ENCODE measurements around the gene TRMT61B.

TRMT61B gene

GRCh38 chr2:28906821-28907220 is 36.7 kb upstream of the TRMT61B start:
- Histone ChIP-seq H3K79me1 (replicated peaks; ENCODE audit: low read length, poor library complexity, severe bottlenecking) (peaks cover 7% of the 10 kb centered on the region), H2BK5ac (ENCODE audit: low read depth, low read length, poor library complexity, severe bottlenecking) (no peak overlapping the region), H3K18ac (ENCODE audit: low read depth in 1 of 2, low read length in 2 of 2) (no peak overlapping the region), H2BK12ac (ENCODE audit: low read length in 2 of 2) (no peak overlapping the region), H3K4me2 (ENCODE audit: low read length, poor library complexity, severe bottlenecking) (no peak overlapping the region), H2AFZ (ENCODE audit: low read depth, low read length) (no peak overlapping the region), H2AK5ac (ENCODE audit: low read length, severe bottlenecking) (peak overlapping the region; percentile 94), H3K27ac (ENCODE audit: low read length, poor library complexity, severe bottlenecking) (peak overlapping the region; percentile 68), H3K36me3 (ENCODE audit: control insufficient read depth in 1 of 2, insufficient read depth in 2 of 2, low read depth in 1 of 2, low read length in 2 of 2) (peaks cover 18 to 92% of the 10 kb centered on the region in 2 experiments), H3K4me1 (ENCODE audit: control insufficient read depth, insufficient read depth, low read depth, low read length) (peaks cover 12% of the 10 kb centered on the region), H2BK120ac (ENCODE audit: low read depth, low read length) (no peak overlapping the region), H3K23ac (ENCODE audit: low read length in 2 of 2) (no peak overlapping the region), H2BK15ac (ENCODE audit: low read depth, poor library complexity, severe bottlenecking) (no peak overlapping the region), H4K91ac (ENCODE audit: low read length) (no peak overlapping the region), H3K4ac (ENCODE audit: low read depth in 1 of 2, low read length in 2 of 2) (peak overlapping the region in 1 of 2 experiments; percentile 26), H3K14ac (ENCODE audit: low read length in 2 of 2) (no peak overlapping the region), H3K4me3 (ENCODE audit: insufficient read depth in 1 of 2, low read depth in 1 of 2, low read length in 2 of 2) (no peak overlapping the region), H3K27me3 (ENCODE audit: control insufficient read depth in 1 of 2, insufficient read depth in 1 of 2, low read length in 2 of 2) (no peaks in the 10 kb centered on the region), H3K9me3 (ENCODE audit: control insufficient read depth, low read length) (no peaks in the 10 kb centered on the region), H4K8ac (ENCODE audit: low read length) (no peak overlapping the region), H3K9ac (ENCODE audit: low read length) (no peak overlapping the region)
- 96% methylated on average over 2 of the region's 2 CpGs for WGBS
- DNase-seq, result no peak

- Histone ChIP-seq H3K9me3 (ENCODE audit: control insufficient read depth, low read length) (no peaks in the 10 kb centered on the region), H3K4me2 (ENCODE audit: low read length, poor library complexity, severe bottlenecking) (no peak overlapping the region), H3K9ac (ENCODE audit: low read length) (no peak overlapping the region), H2AK5ac (ENCODE audit: low read length, severe bottlenecking) (peak overlapping the region; percentile 86), H4K8ac (ENCODE audit: low read length) (no peak overlapping the region), H3K4me3 (ENCODE audit: insufficient read depth in 1 of 2, low read depth in 1 of 2, low read length in 2 of 2) (no peak overlapping the region), H3K4me1 (ENCODE audit: control insufficient read depth, insufficient read depth, low read depth, low read length) (peaks cover 12% of the 10 kb centered on the region), H3K4ac (ENCODE audit: low read depth in 1 of 2, low read length in 2 of 2) (no peak overlapping the region), H3K79me1 (replicated peaks; ENCODE audit: low read length, poor library complexity, severe bottlenecking) (peaks cover 4% of the 10 kb centered on the region), H2AFZ (ENCODE audit: low read depth, low read length) (no peak overlapping the region), H3K14ac (ENCODE audit: low read length in 2 of 2) (no peak overlapping the region), H3K36me3 (ENCODE audit: control insufficient read depth in 1 of 2, insufficient read depth in 2 of 2, low read depth in 1 of 2, low read length in 2 of 2) (peaks cover 14 to 88% of the 10 kb centered on the region in 2 experiments), H3K27ac (ENCODE audit: low read length, poor library complexity, severe bottlenecking) (peak overlapping the region; percentile 75), H2BK12ac (ENCODE audit: low read length in 2 of 2) (no peak overlapping the region), H2BK120ac (ENCODE audit: low read depth, low read length) (no peak overlapping the region), H3K18ac (ENCODE audit: low read depth in 1 of 2, low read length in 2 of 2) (no peak overlapping the region), H4K91ac (ENCODE audit: low read length) (no peak overlapping the region), H2BK15ac (ENCODE audit: low read depth, poor library complexity, severe bottlenecking) (no peak overlapping the region), H2BK5ac (ENCODE audit: low read depth, low read length, poor library complexity, severe bottlenecking) (no peak overlapping the region), H3K27me3 (ENCODE audit: control insufficient read depth in 1 of 2, insufficient read depth in 1 of 2, low read length in 2 of 2) (no peaks in the 10 kb centered on the region), H3K23ac (ENCODE audit: low read length in 2 of 2) (no peak overlapping the region)
- peak; percentile 81 for DNase-seq
- WGBS, result 59% methylated on average over 2 of the region's 4 CpGs
These were observed 36.3 kb upstream of the TRMT61B start for GRCh38 chr2:28906376-28906775.

GRCh38 chr2:28905533-28905932 is 35.4 kb upstream of the TRMT61B start:
- Histone ChIP-seq H3K4me1 (ENCODE audit: control insufficient read depth, insufficient read depth, low read depth, low read length) (peaks cover 12% of the 10 kb centered on the region), H3K36me3 (ENCODE audit: control insufficient read depth in 1 of 2, insufficient read depth in 2 of 2, low read depth in 1 of 2, low read length in 2 of 2) (peaks cover 14 to 81% of the 10 kb centered on the region in 2 experiments), H2BK12ac (ENCODE audit: low read length in 2 of 2) (no peak overlapping the region), H2AK5ac (ENCODE audit: low read length, severe bottlenecking) (no peak overlapping the region), H3K14ac (ENCODE audit: low read length in 2 of 2) (no peak overlapping the region), H2BK5ac (ENCODE audit: low read depth, low read length, poor library complexity, severe bottlenecking) (peak overlapping the region; percentile 22), H2BK15ac (ENCODE audit: low read depth, poor library complexity, severe bottlenecking) (no peak overlapping the region), H3K9me3 (ENCODE audit: control insufficient read depth, low read length) (no peaks in the 10 kb centered on the region), H2BK120ac (ENCODE audit: low read depth, low read length) (no peak overlapping the region), H3K4me2 (ENCODE audit: low read length, poor library complexity, severe bottlenecking) (no peak overlapping the region), H3K4ac (ENCODE audit: low read depth in 1 of 2, low read length in 2 of 2) (no peak overlapping the region), H3K9ac (ENCODE audit: low read length) (peak overlapping the region; percentile 9), H3K4me3 (ENCODE audit: insufficient read depth in 1 of 2, low read depth in 1 of 2, low read length in 2 of 2) (no peak overlapping the region), H4K91ac (ENCODE audit: low read length) (no peak overlapping the region), H3K18ac (ENCODE audit: low read depth in 1 of 2, low read length in 2 of 2) (no peak overlapping the region), H3K27ac (ENCODE audit: low read length, poor library complexity, severe bottlenecking) (peak overlapping the region; percentile 94), H3K27me3 (ENCODE audit: control insufficient read depth in 1 of 2, insufficient read depth in 1 of 2, low read length in 2 of 2) (no peaks in the 10 kb centered on the region), H4K8ac (ENCODE audit: low read length) (no peak overlapping the region), H2AFZ (ENCODE audit: low read depth, low read length) (no peak overlapping the region), H3K23ac (ENCODE audit: low read length in 2 of 2) (no peak overlapping the region), H3K79me1 (replicated peaks; ENCODE audit: low read length, poor library complexity, severe bottlenecking) (peaks cover 4% of the 10 kb centered on the region)
- WGBS, result 97% methylated on average over 2 of the region's 3 CpGs
- DNase-seq, result no peak

GRCh38 chr2:28904802-28905457 is 34.8 kb upstream of the TRMT61B start:
- H3K27me3 ChIP-seq (ENCODE audit: control insufficient read depth in 1 of 2, insufficient read depth in 1 of 2, low read length in 2 of 2), result no peaks in the 10 kb centered on the region
- no peaks in the 10 kb centered on the region for H3K9me3 ChIP-seq (ENCODE audit: control insufficient read depth, low read length)
- peak overlapping the region; percentile 94 for H3K27ac ChIP-seq (ENCODE audit: low read length, poor library complexity, severe bottlenecking)
- peaks cover 14 to 76% of the 10 kb centered on the region in 2 experiments for H3K36me3 ChIP-seq (ENCODE audit: control insufficient read depth in 1 of 2, insufficient read depth in 2 of 2, low read depth in 1 of 2, low read length in 2 of 2)
- no peak overlapping the region for H4K91ac ChIP-seq (ENCODE audit: low read length)
- H3K18ac ChIP-seq (ENCODE audit: low read depth in 1 of 2, low read length in 2 of 2), result no peak overlapping the region
- peak overlapping the region; percentile 68 for H3K9ac ChIP-seq (ENCODE audit: low read length)
- no peak overlapping the region for H3K4me3 ChIP-seq (ENCODE audit: insufficient read depth in 1 of 2, low read depth in 1 of 2, low read length in 2 of 2)
- DNase-seq, result peak; percentile 43
- no peak overlapping the region for H2AFZ ChIP-seq (ENCODE audit: low read depth, low read length)
- no peak overlapping the region for H3K23ac ChIP-seq (ENCODE audit: low read length in 2 of 2)
- no peak overlapping the region for H3K4ac ChIP-seq (ENCODE audit: low read depth in 1 of 2, low read length in 2 of 2)
- H3K4me1 ChIP-seq (ENCODE audit: control insufficient read depth, insufficient read depth, low read depth, low read length), result peaks cover 12% of the 10 kb centered on the region
- H2AK5ac ChIP-seq (ENCODE audit: low read length, severe bottlenecking), result peak overlapping the region; percentile 40
- no peak overlapping the region for H2BK15ac ChIP-seq (ENCODE audit: low read depth, poor library complexity, severe bottlenecking)
- H3K79me1 ChIP-seq (replicated peaks; ENCODE audit: low read length, poor library complexity, severe bottlenecking), result peaks cover 4% of the 10 kb centered on the region
- no peak overlapping the region for H3K14ac ChIP-seq (ENCODE audit: low read length in 2 of 2)
- H3K4me2 ChIP-seq (ENCODE audit: low read length, poor library complexity, severe bottlenecking), result peak overlapping the region; percentile 38
- no peak overlapping the region for H4K8ac ChIP-seq (ENCODE audit: low read length)
- no peak overlapping the region for H2BK12ac ChIP-seq (ENCODE audit: low read length in 2 of 2)
- 95% methylated on average over 1 of the region's 2 CpGs for WGBS
- peak overlapping the region; percentile 5 for H2BK5ac ChIP-seq (ENCODE audit: low read depth, low read length, poor library complexity, severe bottlenecking)
- no peak overlapping the region for H2BK120ac ChIP-seq (ENCODE audit: low read depth, low read length)

All from mesenchymal stem cell (in vitro differentiated cells and primary cell).